Measurements from ENCODE around the gene DGCR6L.
"Not testable (repeated sequence)": the region's sequence is repeated elsewhere in the genome, so short reads cannot be mapped to it uniquely, and the experiment has no call there.

DNA sequence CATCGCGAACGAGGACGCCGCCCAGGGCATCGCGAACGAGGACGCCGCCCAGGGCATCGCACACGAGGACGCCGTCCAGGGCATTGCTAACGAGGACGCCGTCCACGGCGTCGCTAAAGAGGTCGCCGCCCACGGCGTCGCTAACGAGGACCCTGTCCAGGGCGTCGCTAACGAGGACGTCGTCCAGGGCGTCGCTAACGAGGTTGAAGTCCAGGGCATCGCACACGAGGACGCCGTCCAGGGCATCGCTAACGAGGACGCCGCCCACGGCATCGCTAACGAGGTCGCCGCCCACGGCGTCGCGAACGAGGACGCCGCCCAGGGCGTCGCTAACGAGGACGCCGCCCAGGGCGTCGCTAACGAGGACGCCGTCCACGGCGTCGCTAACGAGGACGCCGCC lies 38.1 kb upstream of the DGCR6L start:
- not testable (repeated sequence) for TF ChIP-seq ZNF565 (CRISPR knock-in tag; conservative IDR thresholded peaks at IDR 0.05; ENCODE audit: low read depth); SNAI2 (CRISPR knock-in tag; IDR thresholded peaks at IDR 0.05); ARNTL (CRISPR knock-in tag; IDR thresholded peaks at IDR 0.05; ENCODE audit: borderline replicate concordance, low read depth); RARB (CRISPR knock-in tag; IDR thresholded peaks at IDR 0.05); ESRRG (CRISPR knock-in tag; IDR thresholded peaks at IDR 0.05); ZNF8 (CRISPR knock-in tag; IDR thresholded peaks at IDR 0.05); ZC3H10 (CRISPR knock-in tag; IDR thresholded peaks at IDR 0.05); PPARA (CRISPR knock-in tag; IDR thresholded peaks at IDR 0.05; ENCODE audit: borderline replicate concordance); BACH2 (CRISPR knock-in tag; IDR thresholded peaks at IDR 0.05; ENCODE audit: borderline replicate concordance); TCF4 (CRISPR knock-in tag; IDR thresholded peaks at IDR 0.05; ENCODE audit: borderline replicate concordance)
- TF ChIP-seq, protein P1, sequence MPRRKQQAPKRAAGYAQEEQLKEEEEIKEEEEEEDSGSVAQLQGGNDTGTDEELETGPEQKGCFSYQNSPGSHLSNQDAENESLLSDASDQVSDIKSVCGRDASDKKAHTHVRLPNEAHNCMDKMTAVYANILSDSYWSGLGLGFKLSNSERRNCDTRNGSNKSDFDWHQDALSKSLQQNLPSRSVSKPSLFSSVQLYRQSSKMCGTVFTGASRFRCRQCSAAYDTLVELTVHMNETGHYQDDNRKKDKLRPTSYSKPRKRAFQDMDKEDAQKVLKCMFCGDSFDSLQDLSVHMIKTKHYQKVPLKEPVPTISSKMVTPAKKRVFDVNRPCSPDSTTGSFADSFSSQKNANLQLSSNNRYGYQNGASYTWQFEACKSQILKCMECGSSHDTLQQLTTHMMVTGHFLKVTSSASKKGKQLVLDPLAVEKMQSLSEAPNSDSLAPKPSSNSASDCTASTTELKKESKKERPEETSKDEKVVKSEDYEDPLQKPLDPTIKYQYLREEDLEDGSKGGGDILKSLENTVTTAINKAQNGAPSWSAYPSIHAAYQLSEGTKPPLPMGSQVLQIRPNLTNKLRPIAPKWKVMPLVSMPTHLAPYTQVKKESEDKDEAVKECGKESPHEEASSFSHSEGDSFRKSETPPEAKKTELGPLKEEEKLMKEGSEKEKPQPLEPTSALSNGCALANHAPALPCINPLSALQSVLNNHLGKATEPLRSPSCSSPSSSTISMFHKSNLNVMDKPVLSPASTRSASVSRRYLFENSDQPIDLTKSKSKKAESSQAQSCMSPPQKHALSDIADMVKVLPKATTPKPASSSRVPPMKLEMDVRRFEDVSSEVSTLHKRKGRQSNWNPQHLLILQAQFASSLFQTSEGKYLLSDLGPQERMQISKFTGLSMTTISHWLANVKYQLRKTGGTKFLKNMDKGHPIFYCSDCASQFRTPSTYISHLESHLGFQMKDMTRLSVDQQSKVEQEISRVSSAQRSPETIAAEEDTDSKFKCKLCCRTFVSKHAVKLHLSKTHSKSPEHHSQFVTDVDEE (CRISPR knock-in tag; IDR thresholded peaks at IDR 0.05): not testable (repeated sequence)
- TF ChIP-seq, protein P2, sequence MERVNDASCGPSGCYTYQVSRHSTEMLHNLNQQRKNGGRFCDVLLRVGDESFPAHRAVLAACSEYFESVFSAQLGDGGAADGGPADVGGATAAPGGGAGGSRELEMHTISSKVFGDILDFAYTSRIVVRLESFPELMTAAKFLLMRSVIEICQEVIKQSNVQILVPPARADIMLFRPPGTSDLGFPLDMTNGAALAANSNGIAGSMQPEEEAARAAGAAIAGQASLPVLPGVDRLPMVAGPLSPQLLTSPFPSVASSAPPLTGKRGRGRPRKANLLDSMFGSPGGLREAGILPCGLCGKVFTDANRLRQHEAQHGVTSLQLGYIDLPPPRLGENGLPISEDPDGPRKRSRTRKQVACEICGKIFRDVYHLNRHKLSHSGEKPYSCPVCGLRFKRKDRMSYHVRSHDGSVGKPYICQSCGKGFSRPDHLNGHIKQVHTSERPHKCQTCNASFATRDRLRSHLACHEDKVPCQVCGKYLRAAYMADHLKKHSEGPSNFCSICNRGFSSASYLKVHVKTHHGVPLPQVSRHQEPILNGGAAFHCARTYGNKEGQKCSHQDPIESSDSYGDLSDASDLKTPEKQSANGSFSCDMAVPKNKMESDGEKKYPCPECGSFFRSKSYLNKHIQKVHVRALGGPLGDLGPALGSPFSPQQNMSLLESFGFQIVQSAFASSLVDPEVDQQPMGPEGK (CRISPR knock-in tag; IDR thresholded peaks at IDR 0.05; ENCODE audit: borderline replicate concordance): not testable (repeated sequence)

Measured in SK-N-SH treated with all-trans-retinoic acid at 6 μM for 48 hours (cell line).